ENCODE results near the gene ARMC3.

The ARMC3 gene

GRCh38 chr10:23081221-23081750, 153.4 kb downstream of the ARMC3 start:
- DNase-seq, result no peak

GRCh38 chr10:23081891-23082290, 154.0 kb downstream of the ARMC3 start:
- no peak for DNase-seq

All from T-helper 1 cell (primary cell).